Measurements from ENCODE around the gene CMYA5. TPM values are rescaled to one million over a fixed set of nuclear protein-coding genes. Genes with fewer than 3 reads are reported as not detected.

The CMYA5 gene
- total and polyA plus RNA-seq, 2 of the 4 experiments (the other 2 are of a cell fraction): 0.39 to 0.90 TPM

- Histone ChIP-seq H3K4me2 (ENCODE audit: low read depth, low read length) (no peak overlapping the region), H4K20me1 (ENCODE audit: insufficient read depth, low read length) (no peaks in the 10 kb centered on the region), H3K27ac (ENCODE audit: insufficient read depth, low read length) (no peak overlapping the region), H2AK5ac (ENCODE audit: low read depth, low read length) (no peak overlapping the region), H3K18ac (ENCODE audit: low read depth, low read length) (no peak overlapping the region), H2AK9ac (replicated peaks; ENCODE audit: low read depth, low read length, poor library complexity) (no peak overlapping the region), H3K4ac (ENCODE audit: low read depth, low read length) (no peak overlapping the region), H2BK15ac (ENCODE audit: low read depth, low read length) (no peak overlapping the region), H3K79me1 (ENCODE audit: low read depth in 1 of 2, low read length in 2 of 2) (no peaks in the 10 kb centered on the region), H4K5ac (ENCODE audit: low read depth, low read length) (no peak overlapping the region), H3K9me1 (ENCODE audit: insufficient read depth, low read length) (no peaks in the 10 kb centered on the region), H3K27me3 (ENCODE audit: control insufficient read depth, insufficient read depth, low read length) (no peaks in the 10 kb centered on the region), H3K23ac (ENCODE audit: low read depth, low read length) (no peak overlapping the region), H2BK5ac (ENCODE audit: low read depth, low read length, poor library complexity, severe bottlenecking) (no peak overlapping the region), H4K91ac (ENCODE audit: insufficient read depth, low read depth, low read length) (no peak overlapping the region), H3K36me3 (ENCODE audit: control insufficient read depth, insufficient read depth, low read length) (no peaks in the 10 kb centered on the region), H2AFZ (replicated peaks; ENCODE audit: low read length, poor library complexity) (no peak overlapping the region), H3K4me1 (ENCODE audit: control insufficient read depth, insufficient read depth, low read length) (peaks cover 2% of the 10 kb centered on the region; the same call in 1 of the 2 replicates), H2BK120ac (ENCODE audit: low read depth, low read length) (no peak overlapping the region), H3K9ac (ENCODE audit: low read depth, low read length) (no peak overlapping the region), H3K14ac (replicated peaks; ENCODE audit: low read depth, low read length) (no peak overlapping the region), H3K4me3 (ENCODE audit: insufficient read depth, low read depth, low read length) (no peak overlapping the region), H4K8ac (ENCODE audit: low read depth in 2 of 2, low read length in 2 of 2) (no peak overlapping the region), H3K56ac (ENCODE audit: extremely low read depth, insufficient read depth, low read length) (no peak overlapping the region), H3K9me3 (ENCODE audit: control insufficient read depth, insufficient read depth, low read length) (no peaks in the 10 kb centered on the region), H2BK20ac (ENCODE audit: low read depth, low read length) (no peak overlapping the region)
- ChIA-PET CTCF (interaction anchor here (0.5 to 1.4 kb wide), 3 partner anchors 15 to 398 kb away, joined by 3 read pairs; no protein-coding TSS in a partner anchor), POLR2A (ENCODE audit: unreplicated experiment) (no interaction called here)
- intact Hi-C loops (cut with micrococcal nuclease) (loop anchor here (2.0 to 5.0 kb wide), 2 partner anchors 156 to 215 kb away; no protein-coding TSS in a partner anchor), in situ Hi-C loops (cut with MboI; ENCODE audit: low sequenced_read_pairs) (no loop called here), dilution Hi-C loops (cut with HindIII; ENCODE audit: low sequenced_read_pairs, unreplicated experiment) (no loop called here)
- no TSS peak for BruUV-seq (replicated peaks)
- TF ChIP-seq CTCF (conservative IDR thresholded peaks at IDR 0.05; ENCODE audit: low read depth, low read length): peak; percentile 49
- TF ChIP-seq CEBPB (IDR thresholded peaks at IDR 0.05; ENCODE audit: low read depth, low read length): peak; percentile 73
- no peak for TF ChIP-seq ELK1 (IDR thresholded peaks at IDR 0.05; ENCODE audit: borderline replicate concordance, low read depth, low read length)
- TF ChIP-seq MXI1 (IDR thresholded peaks at IDR 0.05; ENCODE audit: borderline replicate concordance, low read depth, low read length): no peak
- TF ChIP-seq SMC3 (IDR thresholded peaks at IDR 0.05; ENCODE audit: low read depth, low read length): peak; percentile 36
- peak; percentile 38 for TF ChIP-seq RAD21 (IDR thresholded peaks at IDR 0.05; ENCODE audit: low read length)
- 40% methylated on average over 2 of the region's 3 CpGs; no CpG with 5 or more reads in 1 of the 2 experiments for WGBS, 2 experiments (ENCODE audit: extremely low coverage in 2 of 2, insufficient read length in 1 of 2)
- ATAC-seq (ENCODE audit: low read depth): peak; percentile 42
- DNase-seq: no peak
These were observed 13.2 kb downstream of the CMYA5 start for GRCh38 chr5:79702606-79703380.
